ENCODE results near the gene TMEM200B.
"Not testable (repeated sequence)": the region's sequence is repeated elsewhere in the genome, so short reads cannot be mapped to it uniquely, and the experiment has no call there.

Gene TMEM200B

DNA sequence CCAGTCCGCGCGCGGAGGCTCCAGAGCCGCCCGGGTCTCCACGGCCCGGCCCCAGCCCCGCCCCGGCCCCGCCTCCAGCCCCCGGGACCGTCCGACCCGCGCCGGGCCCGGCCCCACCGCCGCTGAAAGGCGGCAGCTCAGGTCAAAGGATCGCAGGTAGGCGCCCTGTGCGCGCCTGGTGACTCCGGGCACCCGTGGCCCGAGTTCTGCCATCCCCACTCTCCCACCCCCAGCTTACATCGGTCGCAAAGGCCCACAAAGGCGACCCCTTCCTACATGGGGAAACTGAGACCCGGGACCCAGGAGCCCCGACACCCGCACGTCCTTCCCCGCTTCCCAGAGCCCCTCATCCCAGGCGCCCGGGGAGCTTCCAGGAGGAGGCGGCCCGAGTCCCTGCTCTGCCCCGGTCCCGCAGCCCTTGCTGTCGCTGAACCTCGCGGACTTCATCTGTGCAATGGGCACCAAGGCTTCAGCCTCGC lies at the start of gene TMEM200B:
TSS of gene TMEM200B (minus strand) at position 17 of the 479 bp plus-strand sequence. CDS start 2,075 bp downstream, outside the sequence.
- no peak for DNase-seq

DNA sequence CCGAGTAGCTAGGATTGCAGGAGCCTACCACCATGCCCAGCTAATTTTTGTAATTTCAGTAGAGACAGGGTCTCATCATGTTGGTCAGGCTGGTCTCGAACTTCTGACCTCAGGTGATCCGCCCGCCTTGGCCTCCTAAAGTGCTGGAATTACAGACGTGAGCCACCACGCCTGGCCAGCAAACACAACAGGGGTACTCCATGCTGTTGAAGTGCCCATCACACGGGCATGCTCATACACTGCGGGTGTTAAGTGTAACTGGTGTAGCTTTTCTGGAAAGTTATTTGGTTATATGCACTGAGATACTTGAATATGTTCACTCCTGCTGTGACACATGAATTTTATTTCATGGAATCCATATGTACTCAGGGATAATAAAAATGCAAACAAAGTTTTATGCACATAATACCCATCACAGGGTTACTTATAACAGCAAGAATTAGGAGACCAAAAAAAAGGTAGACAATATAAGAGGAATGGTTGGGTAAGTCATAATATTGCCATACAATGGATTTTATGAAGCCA lies 48.8 kb upstream of the TMEM200B start:
- DNase-seq = no peak

DNA sequence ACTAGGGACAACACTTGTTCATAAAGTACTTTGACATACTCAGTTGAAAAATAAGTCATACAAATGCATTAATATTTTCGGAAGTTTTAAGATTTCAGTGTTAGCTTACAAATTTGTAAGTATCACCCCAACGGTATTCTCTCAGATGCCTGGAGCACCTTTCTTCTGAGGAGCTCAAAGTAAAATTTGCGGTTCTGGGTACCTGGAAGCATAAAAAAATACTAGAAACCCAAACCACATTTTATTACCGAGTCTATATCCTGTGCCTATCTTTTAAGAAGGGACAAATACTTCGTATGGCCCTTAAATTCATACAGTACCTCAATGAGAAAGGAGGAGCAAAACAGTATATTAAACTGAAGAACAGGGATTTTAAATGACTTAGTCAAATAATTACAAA lies 47.8 kb upstream of the TMEM200B start:
- DNase-seq = no peak

DNA sequence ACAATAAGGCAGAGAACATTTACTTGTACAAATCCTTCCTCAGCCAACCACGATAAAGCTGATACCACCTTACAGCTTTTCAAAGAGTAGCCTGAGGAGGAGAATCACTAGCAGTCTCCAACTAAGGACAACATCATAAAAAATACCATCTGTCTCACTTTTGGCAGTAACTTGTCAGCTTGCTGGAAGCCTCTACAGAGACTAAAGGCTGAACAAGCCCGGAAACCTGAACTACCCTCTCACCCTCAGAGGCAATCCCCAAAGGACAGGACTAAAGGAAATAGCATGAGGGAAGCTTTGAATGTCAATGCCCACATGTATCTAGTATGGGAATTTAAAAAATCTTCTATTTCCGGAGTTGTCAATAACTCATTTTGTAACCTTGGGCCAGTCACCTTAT lies 47.4 kb upstream of the TMEM200B start:
- no peak for DNase-seq

DNA sequence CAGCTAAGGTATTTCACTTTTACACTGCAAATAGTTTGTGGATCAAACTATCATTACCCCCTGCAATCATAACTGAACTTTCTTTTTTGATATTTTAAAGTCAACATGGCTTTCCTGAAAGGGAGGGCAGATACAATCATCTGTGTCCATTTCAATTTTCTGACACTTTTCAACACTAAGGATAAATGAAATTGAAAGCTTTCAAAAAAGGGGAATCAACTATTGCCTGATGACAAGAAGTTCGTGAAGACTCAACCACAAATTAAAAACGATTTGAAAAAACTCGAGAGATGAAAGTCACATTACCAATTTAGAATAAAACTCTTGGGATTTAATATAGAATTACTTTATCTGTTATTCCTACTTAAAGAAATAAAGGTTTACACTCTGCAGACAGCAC lies 46.3 kb upstream of the TMEM200B start:
- no peak for DNase-seq

DNA sequence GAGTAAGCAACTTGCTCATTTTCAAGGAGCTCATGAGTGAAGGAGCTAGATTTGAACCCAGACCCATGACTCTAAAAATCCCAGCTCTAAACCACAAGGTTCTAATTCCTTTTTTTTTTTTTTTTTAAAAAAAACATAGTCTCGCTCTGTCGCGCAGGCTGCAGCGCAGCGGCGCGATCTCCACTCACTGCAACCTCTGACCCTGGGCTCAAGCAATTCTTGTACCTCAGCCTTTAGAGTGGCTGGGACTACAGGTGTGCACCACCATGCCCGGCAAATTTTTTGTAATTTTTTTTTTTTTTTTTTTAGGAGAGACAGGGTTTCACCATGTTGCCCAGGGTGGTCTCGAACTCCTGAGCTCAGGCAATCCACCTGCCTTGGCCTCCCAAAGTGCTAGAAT lies 44.2 kb upstream of the TMEM200B start:
- no peak for DNase-seq

DNA sequence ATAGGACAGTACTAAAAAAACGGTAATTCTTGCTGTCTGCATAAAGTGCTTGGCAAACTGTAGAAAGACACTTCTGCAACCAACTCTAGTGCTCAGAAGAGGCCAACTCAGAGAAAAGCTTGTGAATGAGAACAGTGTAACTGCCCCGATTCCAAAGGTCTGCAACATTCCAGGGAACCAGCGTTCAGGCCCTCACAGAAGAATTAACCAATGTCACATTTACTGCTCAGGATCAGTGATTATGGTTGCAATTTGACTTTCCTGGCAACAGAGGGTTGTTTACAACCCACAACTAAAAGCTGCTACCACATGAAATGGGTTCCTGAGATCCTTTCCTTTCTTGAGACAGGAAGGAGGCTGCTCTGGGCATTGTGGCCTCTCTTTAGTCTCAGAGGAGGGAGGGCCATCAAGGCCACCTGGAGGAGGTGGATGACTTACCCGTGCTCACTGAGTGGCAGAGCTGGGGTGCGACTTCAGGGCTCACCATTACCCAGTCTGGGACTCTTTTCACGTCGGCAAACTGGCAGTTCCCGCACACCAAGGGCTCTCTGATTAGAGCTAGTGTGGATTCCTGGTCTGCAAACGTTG lies 42.7 kb upstream of the TMEM200B start:
- DNase-seq = no peak

DNA sequence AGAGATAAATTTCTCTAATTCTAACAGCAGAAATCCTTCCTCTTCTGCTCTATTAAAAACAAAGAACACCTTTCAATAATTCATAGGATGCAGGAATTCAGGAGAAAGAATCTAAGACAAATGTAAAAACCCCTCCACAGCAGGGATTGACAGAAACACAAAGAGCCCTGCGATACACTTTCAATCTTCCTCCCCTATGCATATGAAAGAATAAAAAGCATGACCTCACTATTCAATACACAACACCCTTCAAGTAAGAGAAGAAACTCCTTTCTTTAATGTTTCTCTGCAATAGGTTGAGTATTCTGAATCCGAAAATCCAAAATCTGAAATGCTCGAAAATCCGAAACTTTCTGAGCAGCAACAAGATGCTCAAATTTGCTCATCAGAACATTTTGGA lies 40.9 kb upstream of the TMEM200B start:
- DNase-seq = no peak

DNA sequence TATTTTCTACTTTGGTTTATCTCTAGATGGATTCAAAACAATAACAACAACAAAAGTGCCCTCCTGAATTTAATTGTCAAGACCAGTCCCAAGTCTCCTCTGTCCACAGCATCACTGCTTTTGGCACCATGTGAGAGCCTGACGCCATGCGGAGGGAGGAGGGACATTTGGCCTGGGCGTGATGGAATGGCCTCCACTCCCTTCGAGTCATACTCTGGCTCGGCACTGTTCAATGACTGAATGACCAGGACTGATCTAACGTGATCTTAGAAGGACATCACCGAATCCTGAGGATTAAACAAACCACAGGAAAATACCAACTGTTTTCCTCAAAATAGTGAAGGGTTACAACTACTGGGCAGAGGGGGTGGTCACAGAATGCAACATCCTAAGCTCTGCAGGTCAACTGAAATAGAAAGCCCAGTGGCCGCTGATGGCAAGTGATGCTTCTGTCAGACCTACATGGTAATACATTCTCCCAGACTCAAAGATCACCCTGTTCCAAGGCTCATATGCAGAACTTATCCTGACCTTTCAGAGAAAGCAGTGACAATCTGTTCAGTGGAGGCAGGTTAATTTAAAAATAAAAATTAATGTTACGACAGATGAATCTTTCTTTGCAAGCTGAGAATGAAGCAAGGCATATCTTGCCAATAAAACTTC lies 38.9 kb upstream of the TMEM200B start:
- no peak for DNase-seq

DNA sequence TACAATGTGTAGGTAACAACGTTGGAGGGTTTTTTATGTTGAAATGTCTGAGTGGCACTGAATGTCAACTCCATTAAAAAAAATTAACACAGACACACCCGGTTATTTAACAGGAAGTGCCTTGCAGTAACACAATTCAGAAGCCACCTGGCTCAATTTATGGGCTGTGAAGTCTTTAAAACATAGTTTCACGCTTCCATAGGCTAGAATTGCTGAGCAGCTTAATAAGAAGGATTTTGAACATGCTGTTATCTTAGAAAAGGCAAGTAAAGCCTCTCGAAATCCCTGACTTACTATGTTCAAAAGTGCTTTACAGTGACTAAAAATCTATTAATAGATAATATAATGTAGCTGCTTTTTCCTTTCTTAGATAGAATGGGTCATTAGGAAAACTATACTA lies 38.3 kb upstream of the TMEM200B start:
- DNase-seq = no peak

DNA sequence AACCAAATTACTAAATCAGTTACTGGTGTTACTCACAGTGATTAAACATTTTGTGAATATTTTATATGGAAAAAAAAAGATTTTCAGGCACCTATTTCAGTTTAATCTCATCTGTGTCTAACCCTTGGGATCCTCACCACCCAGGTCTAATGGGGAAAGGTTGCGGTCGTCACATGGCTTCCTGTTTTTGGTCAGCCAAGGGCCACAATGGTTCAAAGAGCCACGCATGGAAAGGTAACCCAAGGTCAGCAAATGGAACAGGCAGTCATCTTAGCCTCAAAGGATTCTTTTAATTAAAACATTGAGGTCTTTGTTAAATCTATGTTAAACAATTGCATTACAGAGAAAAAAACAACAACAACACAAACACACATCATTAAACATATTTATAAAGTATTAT lies 36.1 kb upstream of the TMEM200B start:
- DNase-seq = no peak

DNA sequence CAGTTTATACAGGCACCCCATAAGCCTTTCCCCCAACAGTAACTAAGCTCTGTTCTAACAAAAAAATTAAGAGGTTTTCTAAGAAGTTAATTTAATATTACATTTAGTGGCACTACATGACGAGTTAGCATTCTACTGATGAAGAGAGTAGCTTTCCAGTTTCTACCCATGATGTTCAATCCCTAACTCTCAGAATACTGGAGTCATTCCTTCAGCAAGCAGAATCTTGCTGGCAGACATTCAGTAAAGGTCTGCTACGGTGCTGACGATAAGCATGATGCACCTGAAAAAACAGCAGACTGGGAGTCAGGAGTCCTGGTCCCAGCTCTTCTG lies 33.5 kb upstream of the TMEM200B start:
- no peak for DNase-seq

DNA sequence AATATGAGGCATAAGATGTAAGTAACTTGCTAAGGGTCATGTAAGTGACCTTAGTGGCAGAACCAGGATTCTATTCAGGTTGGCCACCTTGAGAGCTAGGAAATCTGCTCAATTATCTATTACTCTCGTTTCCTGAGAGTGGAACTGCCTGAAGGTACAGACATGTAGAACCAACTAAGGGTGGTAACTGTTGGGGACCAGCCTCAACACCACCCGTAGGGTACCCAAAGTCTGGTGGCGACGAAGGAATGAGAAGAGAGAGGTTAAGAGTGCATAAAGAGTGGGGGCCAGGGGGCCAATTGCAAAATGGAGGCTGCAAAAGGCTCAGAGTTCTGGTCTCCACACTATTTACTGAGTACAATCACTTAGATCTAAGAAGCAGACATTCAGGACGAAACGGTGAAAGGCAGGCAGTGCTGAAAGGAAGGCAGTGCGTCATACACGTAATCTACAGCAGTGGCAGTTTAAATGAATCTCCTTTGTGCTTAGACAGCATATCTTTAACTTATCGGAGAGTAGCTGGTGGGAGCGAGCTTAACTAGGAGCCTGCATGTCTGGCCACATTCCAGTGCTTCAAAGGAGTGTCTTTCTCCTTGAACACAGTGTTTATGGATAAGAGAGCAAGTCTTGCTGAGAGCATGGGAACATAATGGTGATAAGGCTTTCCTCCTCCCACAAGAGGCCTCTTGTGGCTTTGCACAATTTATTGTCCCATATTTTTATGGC lies 33.0 kb upstream of the TMEM200B start:
- no peak for DNase-seq

DNA sequence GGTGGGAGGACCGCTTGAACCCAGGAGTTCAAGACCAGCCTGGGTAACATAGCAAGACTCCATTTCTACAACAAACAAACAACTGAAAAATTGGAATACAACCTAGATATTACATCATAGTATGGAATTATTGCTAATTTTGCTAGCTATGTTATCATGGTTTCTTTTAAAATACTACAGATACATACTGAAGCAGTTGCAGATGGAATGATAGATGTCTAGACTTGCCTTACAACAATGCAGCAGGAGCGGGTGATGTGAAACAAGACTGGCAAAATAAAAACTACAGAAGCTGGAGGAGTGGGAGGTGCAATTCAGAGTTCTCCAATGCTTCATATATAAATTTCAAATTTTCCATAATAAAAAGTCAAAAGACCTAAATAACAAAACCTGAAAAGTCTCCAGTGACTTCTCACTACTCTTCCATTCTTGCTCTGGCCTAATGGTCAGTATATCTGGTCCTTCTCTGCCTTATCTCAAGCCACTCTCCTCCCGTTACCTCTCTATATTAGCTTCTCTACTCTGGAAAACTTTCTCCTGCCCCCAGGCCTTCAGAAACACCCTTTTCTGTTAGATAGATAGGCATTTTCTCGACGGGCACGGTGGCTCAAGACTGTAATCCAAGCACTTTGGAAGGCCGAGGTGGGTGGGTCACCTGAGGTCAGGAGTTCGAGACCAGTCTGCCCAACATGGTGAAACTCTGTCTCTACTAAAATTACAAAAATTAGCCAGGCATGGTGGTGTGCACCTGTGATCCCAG lies 28.5 kb upstream of the TMEM200B start:
- DNase-seq = no peak

DNA sequence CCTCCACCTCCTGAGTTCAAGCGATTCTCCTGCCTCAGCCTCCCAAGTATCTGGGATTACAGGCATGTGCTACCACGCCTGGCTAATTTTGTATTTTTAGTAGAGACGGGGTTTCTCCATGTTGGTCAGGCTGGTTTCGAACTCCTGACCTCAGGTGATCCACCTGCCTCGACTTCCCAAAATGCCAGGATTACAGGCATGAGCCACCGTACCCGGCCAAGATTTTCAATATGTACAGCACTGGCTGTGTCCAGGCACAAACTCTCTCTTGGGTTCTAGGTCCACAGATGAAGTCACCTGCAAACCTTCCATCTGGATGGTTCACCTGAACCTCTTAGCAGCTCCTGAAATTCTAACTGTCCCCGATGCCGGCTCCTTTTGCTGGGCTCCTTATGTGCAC lies 26.6 kb upstream of the TMEM200B start:
- not testable (repeated sequence) for DNase-seq

DNA sequence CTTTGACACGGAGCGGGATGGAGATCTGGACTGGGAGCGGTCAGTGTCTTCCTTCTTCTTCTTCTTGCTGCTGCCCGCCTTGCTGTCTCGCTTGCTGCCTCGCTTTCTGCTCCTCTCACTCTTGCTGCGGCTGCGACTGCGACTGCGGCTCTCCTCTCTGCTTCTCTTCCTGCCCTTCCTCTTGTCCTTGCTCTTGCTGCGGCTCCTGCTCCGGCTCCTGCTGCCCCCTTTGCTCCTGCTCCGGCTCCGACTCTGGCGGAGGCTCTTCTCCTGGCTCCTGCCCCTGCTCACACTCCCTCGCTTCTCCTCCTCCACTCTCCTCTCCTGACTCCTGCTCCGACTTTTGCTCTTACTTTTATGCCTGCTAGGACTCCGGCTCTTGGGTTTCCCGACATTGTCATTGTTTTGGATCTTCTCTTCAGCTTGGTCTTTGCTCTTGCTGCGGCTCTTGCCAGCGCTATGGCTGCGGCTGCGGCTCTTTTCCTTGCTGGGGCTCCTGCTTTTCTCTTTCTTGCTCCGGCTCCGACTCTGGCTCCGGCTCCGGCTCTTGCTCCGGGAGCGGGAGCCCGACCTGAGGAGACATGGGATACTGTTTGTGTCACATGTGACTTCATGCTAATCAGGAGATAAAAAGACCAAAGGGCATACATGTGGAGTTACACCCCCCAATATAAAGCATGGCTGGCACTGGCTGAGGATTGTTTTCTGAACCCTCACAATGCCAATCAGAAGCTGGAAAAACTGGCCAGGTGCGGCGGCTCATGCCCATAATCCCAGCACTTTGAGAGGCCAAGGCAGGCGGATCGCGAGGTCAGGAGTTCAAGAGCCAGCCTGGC lies 25.2 kb upstream of the TMEM200B start:
- no peak for DNase-seq

DNA sequence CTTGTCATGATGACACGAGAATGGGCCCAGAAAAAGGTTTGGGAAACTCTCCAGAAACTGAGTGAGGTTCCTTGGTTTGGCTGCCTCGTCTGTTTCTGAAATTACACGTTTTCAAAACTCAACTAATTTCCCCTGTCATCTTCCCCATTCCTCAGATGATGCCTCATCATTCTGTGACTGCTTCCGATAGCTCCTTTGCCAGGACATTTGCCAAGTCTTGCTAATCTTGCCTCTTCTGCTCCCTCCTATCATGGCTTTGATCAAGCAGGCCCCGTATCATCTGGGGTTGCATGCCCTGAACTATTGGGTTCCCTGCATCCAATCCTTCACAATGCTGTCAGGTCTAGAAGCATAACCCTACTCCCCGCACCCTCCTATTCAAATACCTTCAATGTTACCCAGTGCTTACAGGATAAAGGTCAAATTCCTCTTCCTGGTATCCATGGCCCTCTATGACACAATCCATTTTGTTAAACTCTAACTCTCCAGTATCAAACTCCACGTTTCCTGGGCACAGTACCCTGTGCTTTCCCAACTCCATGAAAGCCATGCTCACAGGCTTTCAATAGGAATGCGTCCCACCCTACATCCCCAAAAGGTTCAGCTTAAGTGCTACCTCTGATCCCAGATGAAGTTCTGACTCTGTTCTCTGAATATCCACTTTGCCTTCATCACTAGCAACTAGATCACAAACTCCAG lies 22.2 kb upstream of the TMEM200B start:
- no peak for DNase-seq

DNA sequence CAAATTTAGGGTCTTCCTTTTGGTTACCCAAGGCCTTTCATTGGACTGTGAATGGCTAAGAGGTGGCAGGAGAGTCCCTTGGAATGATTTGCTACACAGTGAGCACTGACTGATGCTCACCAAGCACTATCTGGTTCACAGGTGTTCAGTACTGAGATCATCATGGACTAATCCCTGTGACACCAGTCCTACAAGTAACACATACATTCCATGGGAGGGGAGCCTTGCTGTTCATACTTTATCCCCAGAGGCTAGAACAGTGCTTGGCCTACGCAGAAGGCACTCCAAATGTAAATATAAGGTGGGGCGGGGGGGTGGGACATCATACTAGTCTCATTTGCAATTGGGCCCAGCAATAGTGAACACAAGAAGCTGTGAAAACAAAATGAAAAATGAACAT lies 20.5 kb upstream of the TMEM200B start:
- DNase-seq = no peak

DNA sequence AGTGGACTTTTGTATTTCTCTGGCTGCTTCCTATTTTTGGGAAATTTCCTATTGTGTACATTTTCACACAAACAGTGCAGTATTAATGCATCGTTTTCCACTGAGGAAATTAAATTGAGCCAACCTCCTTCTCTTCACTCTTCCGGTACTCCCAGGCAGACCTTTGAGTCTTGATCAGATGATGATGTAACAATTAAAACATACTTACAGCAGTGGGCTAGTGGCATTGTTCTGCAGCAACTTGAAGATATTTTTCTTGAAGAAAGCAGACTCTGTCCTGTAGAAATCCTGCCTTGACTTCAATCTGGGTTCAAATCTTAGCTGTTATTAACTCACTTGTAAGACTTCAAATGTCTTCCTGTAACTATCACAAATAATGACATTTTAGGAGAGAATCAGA lies 19.0 kb upstream of the TMEM200B start:
- DNase-seq = no peak

DNA sequence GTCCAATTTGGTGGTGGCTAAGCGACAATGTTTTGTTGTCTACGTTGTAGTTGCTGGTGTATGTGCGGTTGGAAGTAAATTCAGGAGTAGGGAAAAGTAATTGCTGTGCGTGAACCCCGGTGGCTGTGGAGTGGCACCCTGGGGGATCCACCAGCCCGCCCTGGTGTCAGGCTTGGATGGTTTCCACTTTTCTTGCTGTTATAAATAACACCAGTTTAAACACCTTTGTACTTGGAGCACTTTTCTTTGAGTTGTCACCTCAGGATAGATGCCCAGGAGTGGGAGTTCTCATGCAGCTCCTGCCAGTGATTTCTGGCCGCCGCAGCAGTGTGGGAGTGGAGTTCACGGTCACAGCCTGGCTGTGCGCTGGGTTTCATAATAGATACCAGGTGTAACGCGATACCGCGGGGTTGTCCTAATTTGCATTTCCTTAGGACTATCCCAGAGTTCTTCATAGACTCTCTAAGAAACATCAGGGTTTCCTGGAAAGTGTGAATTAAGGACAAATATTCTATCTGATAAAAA lies 12.8 kb upstream of the TMEM200B start:
- no peak for DNase-seq

DNA sequence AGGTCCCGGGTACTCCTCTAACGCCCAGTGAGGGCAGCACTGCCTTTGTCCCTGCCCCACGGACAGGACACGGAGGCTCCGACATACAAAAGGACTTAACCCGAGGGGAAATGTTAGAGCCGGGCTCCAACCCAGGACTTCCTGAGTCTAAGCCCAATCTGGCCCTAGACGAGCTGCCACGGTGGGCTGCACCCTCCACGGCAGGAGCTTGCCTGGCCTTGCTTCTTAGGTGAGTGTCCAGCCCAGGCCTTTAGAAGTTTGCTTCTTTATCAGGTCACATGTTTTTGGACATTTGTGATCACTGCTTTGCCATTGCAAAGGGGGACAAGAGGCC lies 11.0 kb upstream of the TMEM200B start:
- no peak for DNase-seq
